GM23338 (cell line): ENCODE results near the gene MAN1B1. TPM values are rescaled to one million over a fixed set of nuclear protein-coding genes. Genes with fewer than 3 reads are reported as not detected.

ENCODE experiments used
- EZH2phosphoT487 ChIP-seq: fragments of 200-600 bp; sonication (generic); IDR thresholded peaks from one replicate; pipeline ENCODE4 v1.8.1; 2018; ENCODE audit warnings: antibody characterized with exemption; ENCODE audit not compliant: unreplicated experiment
- REST ChIP-seq: IDR thresholded peaks from one replicate; pipeline ENCODE4 v1.6.1; 2018; ENCODE audit warnings: antibody characterized with exemption; ENCODE audit not compliant: unreplicated experiment
- ZNF114 ChIP-seq: fragments of 250-450 bp; sonication (Bioruptor Pico); IDR thresholded peaks from 2 replicates; pipeline ENCODE4 v1.5.0; 2020; ENCODE audit warnings: mild to moderate bottlenecking, moderate library complexity
- polyA plus RNA-seq: library from polyadenylated mRNA; unstranded; fragments of >200 nt; fragmentation: Nextera tagmentation; extraction: Ambion mirVana; gene quantifications from 2 replicates; pipeline ENCODE4 v1.2.1, GENCODE V29; 2016
- total RNA-seq: library from RNA; depleted of rRNA; stranded (reverse); fragments of >200 nt; shearing (Covaris generic); gene quantifications from 2 replicates; pipeline ENCODE4 v1.2.3, GENCODE V29; 2014
- TF ChIP-seq, protein P1 (sequence below): fragments of 250-450 bp; sonication (Bioruptor Pico); IDR thresholded peaks from 2 replicates; pipeline ENCODE4 v1.5.0; 2020; ENCODE audit warnings: mild to moderate bottlenecking, moderate library complexity
- TF ChIP-seq, protein P2 (sequence below): IDR thresholded peaks from 2 replicates; pipeline ENCODE4 v1.6.1; 2016; ENCODE audit warnings: antibody characterized with exemption

MAN1B1 gene
- total and polyA plus RNA-seq, 2 experiments from 2014 or later, result 15.7 to 39.9 TPM

- TF ChIP-seq, protein P1, sequence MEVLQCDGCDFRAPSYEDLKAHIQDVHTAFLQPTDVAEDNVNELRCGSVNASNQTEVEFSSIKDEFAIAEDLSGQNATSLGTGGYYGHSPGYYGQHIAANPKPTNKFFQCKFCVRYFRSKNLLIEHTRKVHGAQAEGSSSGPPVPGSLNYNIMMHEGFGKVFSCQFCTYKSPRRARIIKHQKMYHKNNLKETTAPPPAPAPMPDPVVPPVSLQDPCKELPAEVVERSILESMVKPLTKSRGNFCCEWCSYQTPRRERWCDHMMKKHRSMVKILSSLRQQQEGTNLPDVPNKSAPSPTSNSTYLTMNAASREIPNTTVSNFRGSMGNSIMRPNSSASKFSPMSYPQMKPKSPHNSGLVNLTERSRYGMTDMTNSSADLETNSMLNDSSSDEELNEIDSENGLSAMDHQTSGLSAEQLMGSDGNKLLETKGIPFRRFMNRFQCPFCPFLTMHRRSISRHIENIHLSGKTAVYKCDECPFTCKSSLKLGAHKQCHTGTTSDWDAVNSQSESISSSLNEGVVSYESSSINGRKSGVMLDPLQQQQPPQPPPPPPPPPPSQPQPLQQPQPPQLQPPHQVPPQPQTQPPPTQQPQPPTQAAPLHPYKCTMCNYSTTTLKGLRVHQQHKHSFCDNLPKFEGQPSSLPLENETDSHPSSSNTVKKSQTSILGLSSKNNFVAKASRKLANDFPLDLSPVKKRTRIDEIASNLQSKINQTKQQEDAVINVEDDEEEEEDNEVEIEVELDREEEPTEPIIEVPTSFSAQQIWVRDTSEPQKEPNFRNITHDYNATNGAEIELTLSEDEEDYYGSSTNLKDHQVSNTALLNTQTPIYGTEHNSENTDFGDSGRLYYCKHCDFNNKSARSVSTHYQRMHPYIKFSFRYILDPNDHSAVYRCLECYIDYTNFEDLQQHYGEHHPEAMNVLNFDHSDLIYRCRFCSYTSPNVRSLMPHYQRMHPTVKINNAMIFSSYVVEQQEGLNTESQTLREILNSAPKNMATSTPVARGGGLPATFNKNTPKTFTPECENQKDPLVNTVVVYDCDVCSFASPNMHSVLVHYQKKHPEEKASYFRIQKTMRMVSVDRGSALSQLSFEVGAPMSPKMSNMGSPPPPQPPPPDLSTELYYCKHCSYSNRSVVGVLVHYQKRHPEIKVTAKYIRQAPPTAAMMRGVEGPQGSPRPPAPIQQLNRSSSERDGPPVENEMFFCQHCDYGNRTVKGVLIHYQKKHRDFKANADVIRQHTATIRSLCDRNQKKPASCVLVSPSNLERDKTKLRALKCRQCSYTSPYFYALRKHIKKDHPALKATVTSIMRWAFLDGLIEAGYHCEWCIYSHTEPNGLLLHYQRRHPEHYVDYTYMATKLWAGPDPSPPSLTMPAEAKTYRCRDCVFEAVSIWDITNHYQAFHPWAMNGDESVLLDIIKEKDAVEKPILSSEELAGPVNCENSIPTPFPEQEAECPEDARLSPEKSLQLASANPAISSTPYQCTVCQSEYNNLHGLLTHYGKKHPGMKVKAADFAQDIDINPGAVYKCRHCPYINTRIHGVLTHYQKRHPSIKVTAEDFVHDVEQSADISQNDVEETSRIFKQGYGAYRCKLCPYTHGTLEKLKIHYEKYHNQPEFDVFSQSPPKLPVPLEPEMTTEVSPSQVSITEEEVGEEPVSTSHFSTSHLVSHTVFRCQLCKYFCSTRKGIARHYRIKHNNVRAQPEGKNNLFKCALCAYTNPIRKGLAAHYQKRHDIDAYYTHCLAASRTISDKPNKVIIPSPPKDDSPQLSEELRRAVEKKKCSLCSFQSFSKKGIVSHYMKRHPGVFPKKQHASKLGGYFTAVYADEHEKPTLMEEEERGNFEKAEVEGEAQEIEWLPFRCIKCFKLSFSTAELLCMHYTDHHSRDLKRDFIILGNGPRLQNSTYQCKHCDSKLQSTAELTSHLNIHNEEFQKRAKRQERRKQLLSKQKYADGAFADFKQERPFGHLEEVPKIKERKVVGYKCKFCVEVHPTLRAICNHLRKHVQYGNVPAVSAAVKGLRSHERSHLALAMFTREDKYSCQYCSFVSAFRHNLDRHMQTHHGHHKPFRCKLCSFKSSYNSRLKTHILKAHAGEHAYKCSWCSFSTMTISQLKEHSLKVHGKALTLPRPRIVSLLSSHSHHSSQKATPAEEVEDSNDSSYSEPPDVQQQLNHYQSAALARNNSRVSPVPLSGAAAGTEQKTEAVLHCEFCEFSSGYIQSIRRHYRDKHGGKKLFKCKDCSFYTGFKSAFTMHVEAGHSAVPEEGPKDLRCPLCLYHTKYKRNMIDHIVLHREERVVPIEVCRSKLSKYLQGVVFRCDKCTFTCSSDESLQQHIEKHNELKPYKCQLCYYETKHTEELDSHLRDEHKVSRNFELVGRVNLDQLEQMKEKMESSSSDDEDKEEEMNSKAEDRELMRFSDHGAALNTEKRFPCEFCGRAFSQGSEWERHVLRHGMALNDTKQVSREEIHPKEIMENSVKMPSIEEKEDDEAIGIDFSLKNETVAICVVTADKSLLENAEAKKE (CRISPR knock-in tag), result no peak
- TF ChIP-seq, protein P2, sequence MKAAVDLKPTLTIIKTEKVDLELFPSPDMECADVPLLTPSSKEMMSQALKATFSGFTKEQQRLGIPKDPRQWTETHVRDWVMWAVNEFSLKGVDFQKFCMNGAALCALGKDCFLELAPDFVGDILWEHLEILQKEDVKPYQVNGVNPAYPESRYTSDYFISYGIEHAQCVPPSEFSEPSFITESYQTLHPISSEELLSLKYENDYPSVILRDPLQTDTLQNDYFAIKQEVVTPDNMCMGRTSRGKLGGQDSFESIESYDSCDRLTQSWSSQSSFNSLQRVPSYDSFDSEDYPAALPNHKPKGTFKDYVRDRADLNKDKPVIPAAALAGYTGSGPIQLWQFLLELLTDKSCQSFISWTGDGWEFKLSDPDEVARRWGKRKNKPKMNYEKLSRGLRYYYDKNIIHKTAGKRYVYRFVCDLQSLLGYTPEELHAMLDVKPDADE, result no peak
- TF ChIP-seq EZH2phosphoT487 (no peak), REST (no peak), ZNF114 (CRISPR knock-in tag) (no peak)
These were observed 70.0 kb downstream of the MAN1B1 start (continued) for GRCh38 chr9:137156567-137157375.
